COR-L47 (cell line): ENCODE data around the gene TSPAN8.
"Not testable (repeated sequence)": the region's sequence is repeated elsewhere in the genome, so short reads cannot be mapped to it uniquely, and the experiment has no call there.

Experiments used
- DNase-seq: peaks from one replicate; lab custom pipeline; 2025; lab: John Stamatoyannopoulos, UW

Gene TSPAN8

DNA sequence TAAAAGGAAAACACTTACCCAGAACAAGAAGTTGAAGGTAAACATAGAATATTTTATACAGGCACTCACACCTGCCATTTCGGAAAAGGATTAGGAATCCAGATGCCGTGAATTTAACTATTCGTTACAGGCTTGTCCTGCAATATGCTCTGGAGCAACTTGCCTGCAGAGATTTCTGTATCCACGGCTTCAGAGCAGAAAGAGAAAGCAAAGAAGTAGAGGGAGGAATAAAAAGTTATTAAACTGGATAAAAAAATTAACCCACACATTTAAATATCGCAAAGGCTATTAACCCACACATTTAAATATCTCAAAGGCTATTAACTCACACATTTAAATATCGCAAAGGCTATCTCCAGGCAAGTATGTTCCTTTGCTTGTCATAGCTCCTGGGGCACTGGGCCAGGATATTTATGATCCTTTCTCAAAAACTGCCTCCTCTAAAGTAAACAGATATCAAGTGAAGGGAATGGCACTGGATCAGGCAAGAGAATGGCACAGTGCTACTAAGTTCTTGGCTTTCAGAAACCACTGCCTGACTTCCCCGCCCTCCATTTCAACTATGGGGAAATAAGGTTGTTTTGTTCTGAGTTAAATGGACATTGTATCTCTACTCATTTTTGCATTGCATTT lies at the start of gene TSPAN8:
Gene TSPAN8, minus strand, starts transcription at position 399 of the 633 bp plus-strand sequence. Its CDS starts 321 bp downstream, at position 78.
- peak; percentile 7 for DNase-seq

DNA sequence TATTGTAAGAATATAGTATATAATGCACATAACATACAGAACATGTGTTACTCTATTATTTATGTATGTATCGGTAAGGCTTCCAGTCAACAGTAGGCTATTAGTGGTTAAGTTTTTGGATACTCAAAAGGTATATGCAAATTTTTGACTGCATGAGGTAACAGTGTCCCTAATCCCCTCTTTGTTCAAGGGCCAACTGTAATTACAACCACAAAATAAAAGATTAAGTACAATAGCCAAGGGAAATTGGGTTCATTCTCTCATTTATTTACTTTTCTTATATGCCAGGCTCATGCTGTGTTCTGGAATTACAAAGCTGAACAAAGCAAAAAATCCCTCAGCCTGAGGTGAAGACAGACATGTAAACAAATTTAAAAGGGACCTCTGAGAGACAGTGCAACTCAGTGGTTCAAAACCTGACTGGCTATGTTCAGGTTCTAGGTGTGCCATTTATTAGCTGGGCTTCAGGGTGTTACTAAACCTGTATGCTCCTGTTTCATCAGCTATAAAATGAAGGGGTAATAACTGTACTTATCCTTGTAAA lies 43.4 kb upstream of the TSPAN8 start:
- peak; percentile 88 for DNase-seq

GRCh38 chr12:71200706-71201105 lies 42.9 kb upstream of the TSPAN8 start:
- no peak for DNase-seq

DNA sequence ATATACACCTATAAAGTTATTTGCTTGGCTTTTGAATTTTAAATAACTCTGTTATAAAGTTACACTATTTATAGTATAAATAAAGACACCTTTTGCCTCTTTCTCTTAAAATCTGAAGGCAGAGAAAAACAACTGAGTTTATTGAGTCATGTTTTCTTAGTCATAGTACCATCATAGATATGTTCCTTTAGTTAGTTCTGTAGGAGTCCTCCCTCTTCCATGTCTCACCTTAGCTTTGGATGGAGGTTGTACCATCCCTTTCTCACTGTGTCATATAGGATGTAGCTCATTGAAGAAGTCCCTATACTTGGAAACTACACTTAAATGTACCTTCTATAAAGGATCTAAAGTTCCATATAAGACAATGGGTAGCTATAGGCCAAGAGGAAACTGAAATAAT lies 39.7 kb upstream of the TSPAN8 start:
- DNase-seq: no peak

- peak; percentile 28 for DNase-seq
Measured at GRCh38 chr12:71195338-71195896, 37.6 kb upstream of the TSPAN8 start.

- no peak for DNase-seq
Measured at GRCh38 chr12:71194657-71195056, 36.9 kb upstream of the TSPAN8 start.

- DNase-seq: no peak
Measured at GRCh38 chr12:71193041-71193440, 35.2 kb upstream of the TSPAN8 start.

DNA sequence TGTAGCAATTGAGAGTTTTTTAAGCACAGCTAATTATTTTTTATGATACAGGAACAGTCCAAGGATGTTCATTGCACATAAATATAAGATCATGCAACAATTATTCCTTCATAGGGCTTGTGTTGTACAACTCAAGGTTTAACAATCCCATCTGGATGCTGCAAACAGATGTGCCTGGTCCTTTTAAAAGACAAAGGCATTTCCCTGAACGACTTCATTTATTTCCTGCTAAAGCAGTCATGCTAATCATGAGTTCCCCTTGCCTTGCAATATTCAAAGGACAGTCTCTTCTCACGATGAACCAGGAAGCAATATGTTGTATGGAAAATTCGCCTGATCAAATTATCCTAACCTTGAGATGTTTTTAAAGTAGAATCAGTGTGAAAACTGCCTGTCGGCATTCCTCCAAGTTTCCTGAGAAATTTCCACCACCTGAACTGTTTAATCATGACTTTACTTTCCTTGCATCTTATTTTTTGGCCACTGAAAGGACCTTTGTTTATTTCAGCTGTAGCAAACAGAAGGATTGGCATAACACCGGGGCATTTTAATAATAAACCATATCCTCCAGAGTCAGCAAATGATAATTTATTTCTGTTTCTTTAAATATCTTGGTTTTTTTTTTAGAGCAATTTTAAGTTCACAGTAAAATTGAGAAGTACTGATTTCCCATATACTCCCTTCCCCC lies 33.9 kb upstream of the TSPAN8 start:
- no peak for DNase-seq

- DNase-seq: no peak
Measured at GRCh38 chr12:71190822-71191221, 33.0 kb upstream of the TSPAN8 start.

DNA sequence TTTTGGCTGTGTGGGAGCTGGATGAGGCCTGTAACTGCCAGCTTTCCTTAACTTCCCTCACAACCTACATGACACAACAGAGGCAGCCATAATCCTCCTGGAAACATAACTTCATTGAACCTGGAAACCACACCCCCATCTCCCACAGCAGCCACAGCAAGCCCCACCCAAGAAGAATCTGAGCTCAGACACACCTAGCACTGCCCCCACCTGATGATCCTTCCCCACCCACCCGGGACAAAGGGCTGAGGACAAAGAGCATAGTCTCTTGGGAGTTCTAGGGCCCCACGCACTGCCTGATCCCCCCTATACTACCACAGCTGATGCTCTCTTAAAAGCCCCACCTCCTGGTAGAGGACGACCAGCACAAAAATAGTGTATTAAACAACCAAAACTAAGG lies 29.6 kb upstream of the TSPAN8 start:
- no peak for DNase-seq

DNA sequence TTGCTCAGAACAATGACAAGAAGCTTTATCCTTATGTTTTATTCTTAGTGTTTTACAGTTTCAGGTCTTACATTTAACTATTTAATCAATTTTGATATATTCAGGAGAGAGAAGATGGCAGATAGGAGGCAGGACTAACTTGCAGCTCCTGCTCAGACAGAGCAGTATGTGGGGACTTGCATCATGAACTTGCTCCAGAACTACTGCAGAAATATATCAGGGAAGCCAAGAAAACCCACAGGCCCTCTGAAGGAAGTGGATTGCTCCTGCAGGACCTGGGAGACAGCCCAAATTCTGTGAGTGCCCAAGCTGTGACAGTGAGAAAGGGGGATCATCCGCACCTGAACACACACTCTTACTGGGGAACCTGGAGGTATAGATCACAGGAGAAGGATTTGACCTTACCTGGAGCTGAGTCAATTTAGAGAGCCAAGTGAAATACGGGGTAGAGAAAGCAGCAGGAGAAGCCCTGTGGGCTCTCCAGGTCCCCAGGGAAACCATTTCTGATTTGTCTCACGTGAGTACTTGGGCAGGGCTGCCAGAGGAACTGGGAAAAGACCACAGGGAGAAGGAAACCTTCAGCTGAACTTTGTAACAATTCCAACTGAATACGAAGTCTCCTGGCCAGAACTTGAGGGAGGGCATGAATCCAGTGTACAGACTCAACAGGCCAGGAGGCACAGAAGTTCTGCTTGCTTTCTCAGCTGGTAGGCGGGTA lies 28.9 kb upstream of the TSPAN8 start:
- DNase-seq: no peak

DNA sequence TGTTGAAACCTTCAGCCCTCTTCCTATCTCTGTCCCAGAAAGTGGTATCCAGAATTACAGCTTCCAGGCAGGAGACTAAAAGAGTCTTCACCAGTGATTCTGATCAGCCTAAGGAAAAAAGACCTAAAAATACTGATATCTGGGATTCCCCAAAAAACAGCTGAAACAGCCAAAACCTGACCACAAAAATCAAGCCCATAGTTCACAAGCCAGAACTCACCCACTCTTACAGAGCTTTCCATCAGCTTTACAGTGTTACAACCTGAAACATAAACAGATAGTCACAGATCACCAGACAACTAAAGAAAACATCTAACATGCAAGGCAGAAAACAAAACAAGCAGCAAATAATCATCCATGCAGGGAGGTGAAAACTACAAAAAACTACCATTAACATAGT lies 26.0 kb upstream of the TSPAN8 start:
- DNase-seq: no peak

DNA sequence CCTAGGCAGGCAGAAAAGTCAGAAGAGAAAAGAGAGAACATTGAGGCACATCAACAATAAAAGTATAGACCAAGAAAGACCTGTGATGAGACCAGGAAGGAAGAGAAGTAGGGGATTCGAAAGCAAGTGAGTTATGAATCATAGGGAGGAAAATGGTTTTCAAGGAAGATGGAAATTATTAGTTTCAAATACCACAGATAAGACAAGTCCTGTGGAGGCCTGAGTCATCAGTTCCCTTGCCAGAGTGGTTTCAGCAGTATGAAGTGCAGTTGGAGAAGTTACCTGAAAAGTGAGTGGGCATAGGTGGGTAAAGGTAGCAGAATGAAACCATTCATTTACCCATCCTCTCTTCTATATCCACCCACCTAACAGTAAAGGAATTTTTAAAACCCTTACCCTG lies 25.2 kb upstream of the TSPAN8 start:
- no peak for DNase-seq

GRCh38 chr12:71178162-71178561 lies 20.4 kb upstream of the TSPAN8 start:
- DNase-seq: no peak

DNA sequence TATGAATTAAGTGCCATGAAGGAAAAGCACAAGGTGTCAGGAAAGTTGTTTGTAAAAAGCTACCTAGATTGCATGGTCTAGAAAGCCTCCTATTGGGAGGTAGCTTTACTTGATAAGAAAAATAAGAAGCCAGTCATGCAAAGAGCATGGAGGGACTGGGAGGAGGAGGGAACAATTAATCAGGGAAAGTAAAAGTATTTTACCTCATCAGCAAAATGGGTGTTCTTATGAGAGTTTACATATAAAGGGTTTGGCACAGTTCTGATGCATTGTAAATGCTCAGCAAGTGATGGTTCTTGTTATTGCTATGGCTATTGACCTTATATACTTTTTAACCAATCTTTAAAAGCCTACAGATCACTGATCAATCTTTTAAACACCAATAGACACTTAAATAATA lies 17.0 kb upstream of the TSPAN8 start:
- DNase-seq: no peak

DNA sequence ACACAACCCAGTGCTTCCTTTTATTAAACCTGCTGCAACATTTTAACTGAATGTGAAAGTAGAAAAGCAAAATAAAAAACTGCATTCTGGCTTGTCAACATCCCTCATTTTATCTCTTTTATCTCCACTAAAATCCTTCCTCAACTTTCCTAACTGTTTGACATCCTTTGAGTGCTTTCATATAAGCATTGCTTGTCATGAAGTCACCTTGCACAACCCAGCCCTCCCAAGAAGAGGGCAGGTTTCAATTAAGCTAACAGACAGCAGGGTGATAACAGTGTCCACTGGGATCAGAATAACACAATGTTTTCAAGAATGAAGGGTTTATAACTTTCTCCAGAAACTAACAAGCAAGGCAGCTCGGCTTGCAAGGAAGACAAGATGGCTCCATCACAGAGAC lies 16.3 kb upstream of the TSPAN8 start:
- no peak for DNase-seq

GRCh38 chr12:71170456-71170855 lies 12.7 kb upstream of the TSPAN8 start:
- no peak for DNase-seq

- DNase-seq: no peak
Measured at GRCh38 chr12:71169286-71169685, 11.5 kb upstream of the TSPAN8 start.

DNA sequence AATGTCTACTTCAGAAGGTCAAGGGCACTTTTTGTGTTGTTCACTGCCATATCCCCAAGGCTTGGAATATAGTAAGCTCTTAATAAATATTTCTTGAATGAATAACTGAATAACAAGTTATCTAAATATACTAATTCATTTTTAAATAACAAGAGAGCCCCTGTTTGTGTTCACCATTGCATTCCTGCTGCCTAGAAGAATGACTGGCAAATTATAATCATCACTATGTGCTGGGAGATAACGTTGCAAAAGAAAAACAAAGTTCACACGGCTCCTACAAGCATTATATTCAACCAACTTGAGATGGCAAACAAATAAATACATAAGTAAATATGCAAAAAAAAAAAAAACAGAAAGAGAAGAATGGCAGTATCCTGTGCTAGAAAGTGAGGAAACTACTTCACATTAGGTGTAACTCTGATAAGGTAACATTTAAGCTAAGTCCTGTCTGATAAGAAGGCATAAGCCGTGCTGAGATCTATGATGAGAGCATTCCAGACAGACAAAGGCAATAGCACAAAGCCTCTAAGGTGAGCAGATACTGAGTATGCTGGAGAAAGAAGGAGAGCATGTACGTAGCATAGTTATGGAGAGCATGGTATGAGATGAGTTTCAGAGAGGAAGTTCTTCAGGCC lies 9.2 kb upstream of the TSPAN8 start:
- no peak for DNase-seq

GRCh38 chr12:71166280-71166679 lies 8.5 kb upstream of the TSPAN8 start:
- DNase-seq: no peak

- DNase-seq: not testable (repeated sequence)
Measured at GRCh38 chr12:71165780-71166179, 8.0 kb upstream of the TSPAN8 start.

DNA sequence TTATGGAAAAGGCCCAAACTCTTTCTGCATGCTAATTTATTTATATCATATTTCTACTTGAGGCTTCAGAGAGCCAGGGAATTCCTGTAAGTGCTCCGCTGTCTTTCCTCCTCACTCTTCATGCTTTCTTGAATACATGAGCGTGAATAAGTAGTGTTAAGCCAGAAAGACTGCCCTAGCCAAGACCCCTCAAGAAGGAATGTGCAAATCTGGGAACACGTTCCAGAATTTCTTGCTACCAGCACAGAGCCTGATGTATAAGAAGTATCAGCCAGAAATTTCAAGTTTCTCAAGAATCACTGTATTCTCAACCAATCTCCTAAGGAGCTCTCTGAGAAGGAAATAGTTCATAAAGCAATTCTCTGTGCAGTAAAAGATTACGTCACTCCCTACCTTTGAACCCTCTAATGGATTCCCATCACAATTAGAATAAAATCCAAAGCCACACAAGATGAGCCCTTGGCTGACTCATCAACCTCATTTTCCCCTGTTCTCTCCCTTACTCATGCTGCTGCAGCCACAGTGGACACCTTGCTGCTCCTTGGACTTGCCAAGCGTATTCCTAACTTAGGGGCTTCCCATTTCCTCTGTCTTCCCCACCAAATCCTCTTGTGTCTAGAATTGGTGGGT lies 6.9 kb upstream of the TSPAN8 start:
- no peak for DNase-seq
